ENCODE results near the gene TSPO.
A peak's percentile ranks its signal among the peaks of the same experiment; 100 is the strongest.
"Not testable (repeated sequence)": the region's sequence is repeated elsewhere in the genome, so short reads cannot be mapped to it uniquely, and the experiment has no call there.

The TSPO gene

DNA sequence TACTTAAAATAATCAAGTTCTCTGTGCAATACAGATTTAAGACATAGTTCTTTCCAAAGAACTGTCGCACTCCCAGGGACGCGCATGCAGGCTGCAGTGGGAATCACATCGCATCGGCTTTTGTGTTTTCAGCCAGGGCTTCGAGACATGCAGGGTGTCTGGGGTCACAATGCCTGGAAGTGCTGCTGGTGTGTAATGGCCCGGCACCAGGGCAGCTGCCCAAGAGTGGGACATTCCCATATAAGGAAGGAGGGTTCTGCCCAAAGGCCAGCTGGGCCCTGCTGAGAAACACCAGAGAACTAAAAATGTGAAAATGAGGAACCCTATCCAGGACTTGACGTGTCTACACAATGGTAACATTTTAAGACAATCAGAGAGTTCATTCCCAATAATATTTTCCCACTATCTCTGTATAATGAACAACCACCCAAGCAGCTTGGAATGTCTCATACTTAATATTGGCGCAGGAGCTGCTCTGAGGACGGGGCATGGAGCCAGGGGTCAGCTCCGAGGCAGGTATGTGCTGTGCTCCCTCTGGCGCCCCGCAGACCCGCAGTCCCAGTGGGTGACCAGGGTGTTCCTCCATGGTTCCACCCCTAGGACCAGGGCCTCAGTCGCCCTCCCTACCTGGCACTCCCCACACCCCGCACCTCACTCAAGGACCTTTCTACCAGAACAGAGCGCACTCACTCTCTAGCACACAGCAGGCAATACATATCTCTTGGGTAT is 19.4 kb upstream of the TSPO start:
- DNase-seq, result no peak

DNA sequence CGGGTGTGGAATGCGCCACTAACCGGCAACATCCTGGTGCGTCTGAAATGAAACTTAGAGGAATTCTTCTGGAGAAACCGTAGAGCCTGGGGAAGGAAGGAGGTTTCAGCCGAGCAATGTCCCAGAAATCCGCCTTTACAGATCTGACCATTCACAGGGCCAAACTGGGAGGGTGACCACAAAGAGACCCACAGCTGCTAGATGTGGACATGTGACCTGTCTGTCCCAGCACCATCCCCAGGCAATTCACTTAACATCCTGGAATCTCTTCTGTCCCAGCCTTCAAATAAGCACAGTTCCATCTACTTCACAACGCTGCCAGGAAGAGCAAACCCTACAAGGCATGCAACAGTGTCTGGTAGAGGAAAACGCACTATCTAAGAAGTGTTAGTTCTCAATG is 18.0 kb upstream of the TSPO start:
- no peak for DNase-seq

DNA sequence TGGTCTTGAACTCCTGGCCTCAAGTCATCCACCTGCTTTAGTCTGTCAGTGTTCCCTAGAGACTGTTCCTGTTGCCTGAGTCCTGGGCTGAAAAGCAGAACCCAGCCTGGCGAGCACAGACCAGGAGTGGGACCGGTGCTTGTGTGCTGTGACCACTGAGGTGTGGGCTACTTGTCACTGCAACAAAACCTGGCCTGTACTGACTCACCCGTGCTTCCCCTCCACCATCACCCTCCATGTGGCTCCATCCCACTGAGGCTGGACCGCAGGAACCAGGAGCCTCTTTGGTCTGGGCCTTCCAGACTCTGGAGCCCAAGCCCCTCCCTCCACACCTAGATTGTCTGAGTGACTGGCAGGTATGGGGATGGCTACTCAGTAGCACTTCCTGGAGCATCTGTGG is 16.8 kb upstream of the TSPO start:
- no peak for DNase-seq

DNA sequence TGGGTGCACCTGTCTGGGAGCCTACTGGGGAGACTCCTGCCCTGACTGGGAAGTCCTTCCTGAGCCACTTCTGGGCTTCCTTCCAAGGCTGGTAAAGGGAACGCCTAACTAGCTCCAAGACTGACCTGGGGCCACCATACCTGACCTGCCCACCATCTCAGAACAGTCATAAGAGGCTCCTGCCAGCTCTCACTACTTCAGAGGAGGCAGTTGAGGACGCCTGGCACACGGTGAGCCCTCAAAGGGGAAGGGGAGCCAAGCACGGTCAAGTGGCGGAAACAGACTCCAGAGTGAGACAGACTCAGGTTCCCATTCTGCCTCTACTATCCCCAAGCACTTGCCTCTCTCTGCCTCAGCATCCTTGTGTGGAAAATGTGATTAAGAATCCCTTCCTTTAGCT is 15.8 kb upstream of the TSPO start:
- DNase-seq, result no peak

DNA sequence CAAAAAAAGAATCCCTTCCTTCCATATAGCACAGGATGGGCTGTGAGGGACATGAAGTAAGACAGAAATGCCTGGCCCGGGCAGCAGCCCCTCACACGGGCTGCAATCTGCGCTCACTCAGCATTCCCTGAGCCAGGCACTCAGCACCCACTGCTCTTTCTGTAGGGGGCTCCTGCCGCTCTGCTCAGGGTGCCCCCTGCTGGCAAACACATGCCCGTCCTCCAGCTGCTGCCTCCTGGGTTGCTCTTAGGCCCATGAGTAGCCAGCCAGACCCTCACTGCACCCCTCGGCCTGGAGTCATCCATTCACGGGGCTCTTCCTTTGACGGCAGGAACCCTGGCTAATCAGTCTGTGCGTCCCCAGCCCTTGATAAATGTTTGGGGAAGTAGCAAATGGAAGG is 15.1 kb upstream of the TSPO start:
- no peak for DNase-seq

DNA sequence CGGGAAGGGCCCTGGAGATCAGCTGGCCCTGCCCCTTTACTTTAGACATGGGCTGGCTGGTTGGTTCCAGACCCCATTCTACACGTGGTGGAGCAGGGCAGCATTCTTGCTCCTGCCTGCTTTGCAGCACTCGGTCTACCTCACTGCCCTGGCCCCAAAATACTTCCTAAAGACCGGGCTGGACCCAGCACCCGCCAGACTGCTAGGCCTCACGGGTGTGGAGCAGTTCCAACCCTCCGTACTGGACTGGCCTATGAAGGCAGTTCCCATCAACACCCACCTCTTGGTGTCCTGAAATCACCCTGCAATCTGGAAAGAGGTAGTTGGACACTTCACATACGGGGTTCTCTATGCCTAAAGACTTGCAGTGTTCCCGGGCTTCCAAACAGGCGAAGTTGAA is 14.6 kb upstream of the TSPO start:
- no peak for DNase-seq

DNA sequence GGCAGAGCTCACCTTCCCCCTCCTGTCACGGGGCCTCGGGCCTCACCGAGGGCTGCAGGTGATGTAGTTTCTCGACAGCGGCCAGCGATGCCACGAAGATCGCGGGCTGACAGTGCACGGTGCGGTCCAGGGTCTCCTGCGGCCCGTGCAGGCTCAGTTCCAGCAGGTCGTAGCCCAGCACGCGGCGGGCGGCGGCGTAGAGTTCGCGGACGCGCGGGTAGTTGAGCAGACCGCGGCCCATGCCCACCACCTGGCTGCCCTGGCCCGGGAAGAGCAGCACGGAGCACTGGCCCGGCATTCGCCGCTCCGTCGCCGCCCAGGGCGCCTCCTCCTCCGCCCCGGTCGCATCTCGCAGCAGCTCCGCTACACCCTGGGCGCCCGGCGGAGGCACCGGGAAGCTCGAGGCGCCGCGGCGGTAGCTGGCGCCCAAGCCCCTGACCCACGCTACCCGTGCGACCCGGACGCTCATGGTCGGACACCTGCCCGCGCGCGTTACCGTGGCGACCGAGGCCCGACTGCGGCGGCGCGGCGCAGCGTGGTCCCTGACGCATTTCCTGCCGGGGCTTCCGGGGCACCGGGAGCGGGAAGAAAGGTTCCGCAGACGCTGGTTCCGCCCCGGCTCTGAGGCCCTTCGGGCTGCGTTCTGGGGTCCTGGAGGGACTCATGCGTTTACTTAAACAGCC is 8.3 kb upstream of the TSPO start, which contains the start of gene MCAT:
Gene MCAT, minus strand, starts transcription at position 519 of the 683 bp plus-strand sequence. Its CDS starts 50 bp downstream, at position 469.
- peak; percentile 57 for DNase-seq

DNA sequence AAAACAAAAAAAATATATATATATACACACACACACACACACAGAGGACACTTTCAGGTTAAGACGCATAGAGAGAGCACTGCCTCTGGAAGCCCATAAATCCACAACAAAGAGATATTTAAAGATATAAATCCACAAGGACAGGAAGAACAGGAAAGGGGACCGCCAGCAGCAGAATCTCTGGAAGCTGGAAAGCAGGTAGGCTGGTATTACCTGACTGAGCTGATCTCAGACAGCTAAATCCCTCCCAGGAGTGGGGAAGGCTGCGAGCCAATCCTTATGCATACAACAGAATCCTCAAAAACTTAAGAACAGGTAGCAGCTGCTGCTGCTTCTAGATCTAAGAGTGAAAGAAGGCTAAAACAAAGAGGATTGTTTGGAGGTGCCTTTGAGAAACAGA is 6.4 kb upstream of the TSPO start:
- no peak for DNase-seq

DNA sequence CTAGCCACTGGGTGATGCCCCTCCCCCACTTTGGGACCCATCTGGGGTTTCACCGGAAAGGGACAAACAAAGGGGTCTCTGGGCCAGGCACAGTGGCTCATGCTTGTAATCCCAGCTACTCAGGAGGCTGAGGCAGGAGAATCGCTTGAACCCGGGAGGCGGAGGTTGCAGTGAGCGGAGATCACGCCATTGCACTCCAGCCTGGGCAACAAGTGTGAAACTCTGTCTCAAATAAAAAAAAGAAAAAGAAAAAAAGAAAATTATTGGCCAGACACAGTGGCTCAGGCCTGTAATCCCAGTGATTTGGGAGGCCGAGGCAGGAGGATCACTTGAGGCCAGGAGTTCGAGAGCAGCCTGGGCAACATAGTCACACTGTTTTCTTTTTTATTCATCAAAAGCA is 6.0 kb upstream of the TSPO start:
- not testable (repeated sequence) for DNase-seq

DNA sequence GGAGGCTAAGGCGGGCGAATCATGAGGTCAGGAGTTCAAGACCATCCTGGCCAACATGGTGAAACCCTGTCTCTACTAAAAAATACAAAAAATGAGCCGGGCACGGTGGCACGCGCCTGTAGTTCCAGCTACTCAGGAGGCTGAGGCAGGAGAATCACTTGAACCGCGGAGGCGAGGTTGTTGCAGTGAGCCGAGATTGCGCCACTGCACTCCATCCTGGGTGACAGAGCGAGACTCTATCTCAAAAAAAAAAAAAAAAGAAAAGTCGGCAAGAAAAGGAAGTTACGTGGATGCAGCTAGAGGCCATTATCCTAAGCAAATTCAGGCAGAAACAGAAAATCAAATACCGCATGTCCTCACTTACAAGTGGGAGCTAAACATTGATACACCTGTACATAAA is 5.0 kb upstream of the TSPO start:
- DNase-seq, result not testable (repeated sequence)

DNA sequence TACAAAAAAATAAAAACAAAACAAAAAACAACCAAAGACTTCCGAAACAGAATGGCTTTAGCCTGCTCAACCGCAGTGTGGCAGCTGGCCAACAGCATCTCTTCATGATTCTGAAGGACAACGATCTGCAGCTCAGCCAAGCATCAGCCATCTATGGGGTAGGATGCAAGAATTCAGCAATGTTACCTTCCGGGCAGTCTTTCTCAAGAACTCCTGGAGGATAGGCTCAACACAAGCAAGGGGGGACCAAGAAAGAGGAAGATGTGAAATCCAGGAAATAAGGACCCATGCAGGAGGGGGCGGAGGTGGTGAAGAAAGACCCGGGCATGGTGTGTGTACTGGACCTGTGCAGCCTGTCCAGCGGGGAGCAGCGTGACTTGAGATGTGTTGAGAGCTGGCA is 3.5 kb upstream of the TSPO start:
- no peak for DNase-seq

DNA sequence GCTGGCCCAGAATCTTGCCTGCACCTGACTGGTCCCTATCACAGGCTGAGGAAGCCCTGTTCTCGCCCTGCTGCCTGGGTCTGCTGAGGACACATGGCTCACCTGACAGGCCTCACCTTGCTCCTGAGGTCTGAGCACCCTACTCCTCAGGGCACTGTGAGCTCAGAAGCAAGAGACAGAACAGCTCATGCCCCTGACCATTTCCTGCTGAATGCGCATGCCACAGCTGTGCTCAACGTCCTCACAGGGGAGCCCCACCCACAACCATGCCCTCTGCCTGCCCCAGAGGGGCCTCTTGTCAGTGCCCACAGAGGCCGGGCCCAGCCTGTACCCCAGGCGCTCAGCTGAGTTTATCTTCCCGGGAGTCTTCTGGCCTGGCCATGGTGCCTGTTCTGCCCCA is 2.8 kb upstream of the TSPO start:
- DNase-seq, result no peak

DNA sequence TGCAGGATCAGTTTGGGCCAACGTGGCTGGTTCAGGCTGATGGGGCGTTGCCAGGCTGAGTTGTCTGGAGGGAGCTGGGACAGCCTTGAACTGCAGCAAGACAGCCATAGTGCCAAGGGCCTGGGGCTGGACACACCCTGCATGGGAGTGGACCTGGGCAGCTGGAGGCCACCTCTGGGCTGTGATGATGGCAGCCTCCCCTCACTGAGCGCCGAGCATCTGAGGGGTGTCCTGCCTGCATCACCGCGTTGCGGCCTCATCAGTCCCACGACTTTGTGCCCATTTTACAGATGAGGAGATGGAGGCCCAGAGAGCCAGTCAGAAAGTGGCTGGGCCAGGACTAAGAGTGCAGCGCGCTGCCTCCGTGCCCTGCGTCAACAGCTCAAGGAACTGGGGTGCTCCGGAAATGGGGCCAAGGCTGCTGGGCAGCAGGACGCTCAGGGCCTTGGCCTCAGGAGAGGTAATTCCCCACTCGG is 590 bp upstream of the TSPO start:
- DNase-seq, result no peak

DNA sequence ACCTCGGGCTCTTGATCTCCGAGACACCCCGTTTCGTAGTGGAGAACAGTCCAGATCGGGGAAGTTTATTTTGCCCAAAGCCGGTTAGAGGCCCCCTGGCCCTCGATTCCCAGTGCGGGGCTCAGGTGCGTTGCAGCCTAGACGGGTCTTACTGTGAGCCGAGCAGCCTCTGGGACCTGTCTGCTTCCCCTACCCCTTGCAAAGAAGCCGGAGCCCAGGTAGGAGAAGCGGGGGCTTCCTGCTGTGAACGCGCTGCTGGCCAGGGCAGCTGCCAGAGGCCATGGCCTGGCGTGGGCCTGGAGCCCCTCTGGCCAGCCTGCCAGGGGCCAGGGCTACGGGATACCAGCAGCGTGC is 621 bp downstream of the TSPO start:
- no peak for DNase-seq

DNA sequence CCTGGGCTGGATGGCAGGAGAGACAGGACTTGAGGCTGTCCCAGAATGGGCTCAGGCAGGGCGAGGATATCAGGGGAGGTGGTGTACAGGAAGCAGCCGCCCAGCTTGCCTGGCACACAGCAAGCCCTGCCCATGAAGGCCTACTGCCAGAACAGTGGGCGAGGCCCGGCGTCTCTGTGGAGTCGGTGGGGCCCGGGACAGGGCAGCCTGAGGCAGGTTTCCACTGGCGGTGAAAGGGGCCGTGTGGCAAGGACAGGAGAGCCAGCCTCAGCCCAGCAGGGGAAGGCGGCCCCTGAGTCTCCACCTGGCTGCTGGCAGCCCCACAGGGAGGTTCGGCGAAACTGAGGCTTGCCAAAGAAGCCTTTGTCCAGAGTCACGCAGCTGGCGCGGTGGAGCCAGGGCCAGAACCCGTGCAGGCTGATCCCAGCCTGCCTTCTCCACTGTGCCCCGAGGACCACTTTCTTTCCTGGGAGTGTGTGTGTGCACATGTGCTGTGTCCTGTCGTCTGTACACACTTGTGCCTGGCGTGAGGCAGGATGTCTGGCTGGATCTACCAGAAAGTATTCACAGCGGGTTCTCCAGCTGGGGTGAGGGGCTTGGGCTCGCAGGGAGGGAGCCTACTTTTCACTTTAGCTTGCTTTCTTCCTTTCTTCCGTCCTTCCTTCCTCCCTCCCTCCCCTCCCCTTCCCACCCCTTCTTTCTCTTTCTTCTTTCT is 1.2 kb downstream of the TSPO start:
- DNase-seq, result no peak

DNA sequence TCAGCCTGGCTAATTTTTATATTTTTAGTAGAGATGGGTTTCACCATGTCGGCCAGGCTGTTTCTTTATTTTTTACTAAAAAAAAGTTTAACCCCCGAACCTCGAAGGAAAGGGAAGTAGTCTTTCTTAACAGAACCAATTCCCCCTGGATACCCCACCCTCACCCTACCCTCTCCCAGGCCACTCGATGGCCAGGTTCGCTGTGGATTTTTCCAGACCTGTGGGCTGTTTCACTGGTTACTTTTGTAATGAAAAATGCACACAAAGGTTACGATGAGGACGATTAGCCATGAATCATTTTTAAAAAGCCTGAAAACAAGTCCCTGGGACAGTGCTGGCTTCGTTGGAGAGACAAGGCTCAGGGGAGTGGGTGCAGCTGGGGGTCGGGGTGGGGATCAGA is 2.5 kb downstream of the TSPO start:
- no peak for DNase-seq

DNA sequence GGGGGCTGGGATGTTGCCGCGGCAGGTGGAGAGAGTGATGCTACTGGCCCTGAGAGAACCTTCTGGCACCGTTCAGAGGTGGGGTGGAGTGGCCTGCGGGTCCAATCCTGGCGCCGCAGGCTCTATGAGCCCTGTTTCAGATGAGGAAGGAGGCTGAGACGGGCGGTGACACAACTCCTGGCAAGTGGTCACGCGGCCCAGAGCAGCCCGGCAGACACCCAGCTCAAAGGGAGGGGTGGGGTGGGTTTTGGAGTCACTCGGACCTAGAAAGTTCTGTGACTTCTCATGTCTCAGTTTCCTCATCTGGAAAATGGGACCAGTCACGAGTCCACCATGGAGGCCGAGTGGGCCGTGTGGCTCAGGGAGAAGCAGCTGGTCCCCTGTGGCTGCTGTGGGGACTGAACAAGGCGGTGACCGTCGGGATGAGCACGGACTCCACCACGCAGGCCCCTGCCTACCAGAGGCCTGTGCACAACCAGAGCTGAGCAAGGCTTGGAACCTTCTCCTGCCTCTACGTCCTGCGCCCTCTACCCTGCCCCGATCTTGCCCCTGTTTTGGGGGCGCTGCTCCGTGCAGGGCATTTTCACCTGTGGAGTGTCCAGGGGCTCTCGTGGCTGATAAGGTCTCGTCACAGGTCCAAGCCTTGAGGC is 3.7 kb downstream of the TSPO start:
- no peak for DNase-seq

DNA sequence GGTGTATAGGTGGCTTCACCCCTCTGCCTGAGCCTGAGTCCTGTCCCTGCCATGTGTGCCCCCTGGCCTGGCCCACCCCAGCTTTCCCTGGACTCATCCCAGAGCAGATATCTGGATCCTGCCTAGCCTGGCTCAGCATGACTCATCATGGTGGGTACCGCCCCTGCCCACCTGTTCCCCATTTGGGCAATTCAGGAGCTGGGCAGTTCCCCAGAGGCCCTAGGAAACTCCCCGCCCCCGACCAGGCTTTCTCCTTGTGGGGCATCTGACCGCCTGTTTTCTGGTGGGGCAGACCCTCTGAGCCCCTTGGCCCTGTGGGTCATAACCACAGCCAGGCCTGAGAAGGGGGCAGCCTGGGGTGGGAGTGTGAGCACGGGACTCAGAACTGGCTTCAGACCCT is 4.4 kb downstream of the TSPO start:
- no peak for DNase-seq

DNA sequence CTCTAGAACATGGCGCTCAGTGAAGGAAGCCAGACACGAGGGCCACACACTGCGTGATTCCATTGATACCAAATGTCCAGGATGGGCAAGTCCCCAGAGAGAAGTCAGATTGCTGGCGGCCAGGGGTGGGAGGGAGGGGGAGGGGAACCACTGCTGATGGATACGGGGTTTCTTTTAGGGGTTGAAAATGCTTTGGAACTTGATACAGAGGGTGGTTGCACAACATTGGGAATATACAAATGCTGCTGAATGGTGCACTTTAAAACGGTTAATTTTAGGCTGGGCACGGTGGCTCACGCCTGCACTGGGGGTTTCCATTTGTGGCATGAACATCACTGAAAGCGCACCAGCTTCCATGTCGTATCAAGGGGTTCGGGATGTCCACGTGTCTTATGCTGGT is 5.1 kb downstream of the TSPO start:
- DNase-seq, result no peak

DNA sequence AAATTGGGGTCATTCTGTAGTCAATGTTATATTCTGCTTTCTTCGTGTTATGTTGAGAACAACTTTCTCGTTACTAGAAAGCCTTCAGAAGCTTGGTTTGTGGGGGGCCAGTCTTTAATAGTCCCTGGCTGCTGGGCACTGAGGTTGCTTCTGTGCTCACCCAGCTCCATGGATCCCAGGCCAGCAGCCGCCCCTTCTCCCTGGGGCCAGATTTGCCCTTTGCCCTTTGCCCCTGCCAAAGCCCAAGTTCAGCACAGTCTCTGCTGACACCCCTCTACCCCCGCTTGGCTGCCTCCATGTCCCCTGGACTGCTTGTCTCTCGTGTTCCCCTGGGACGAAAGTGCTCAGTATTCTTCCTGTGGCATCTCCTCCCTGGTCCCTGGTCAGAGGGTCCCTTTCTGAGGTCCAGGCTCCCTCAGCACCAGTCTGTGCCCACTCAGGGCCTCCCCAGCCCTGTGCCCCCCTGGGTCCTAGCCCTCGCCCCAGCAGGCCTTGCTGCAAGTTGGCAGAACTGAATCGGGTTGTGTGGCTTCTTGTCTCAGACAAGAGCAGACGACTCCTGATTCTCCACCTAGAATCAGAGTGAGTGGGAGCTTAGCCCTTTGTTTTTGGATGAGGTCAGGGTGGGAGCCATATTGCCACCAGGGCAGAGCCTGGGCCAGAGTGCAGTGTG is 6.7 kb downstream of the TSPO start:
- DNase-seq, result no peak

DNA sequence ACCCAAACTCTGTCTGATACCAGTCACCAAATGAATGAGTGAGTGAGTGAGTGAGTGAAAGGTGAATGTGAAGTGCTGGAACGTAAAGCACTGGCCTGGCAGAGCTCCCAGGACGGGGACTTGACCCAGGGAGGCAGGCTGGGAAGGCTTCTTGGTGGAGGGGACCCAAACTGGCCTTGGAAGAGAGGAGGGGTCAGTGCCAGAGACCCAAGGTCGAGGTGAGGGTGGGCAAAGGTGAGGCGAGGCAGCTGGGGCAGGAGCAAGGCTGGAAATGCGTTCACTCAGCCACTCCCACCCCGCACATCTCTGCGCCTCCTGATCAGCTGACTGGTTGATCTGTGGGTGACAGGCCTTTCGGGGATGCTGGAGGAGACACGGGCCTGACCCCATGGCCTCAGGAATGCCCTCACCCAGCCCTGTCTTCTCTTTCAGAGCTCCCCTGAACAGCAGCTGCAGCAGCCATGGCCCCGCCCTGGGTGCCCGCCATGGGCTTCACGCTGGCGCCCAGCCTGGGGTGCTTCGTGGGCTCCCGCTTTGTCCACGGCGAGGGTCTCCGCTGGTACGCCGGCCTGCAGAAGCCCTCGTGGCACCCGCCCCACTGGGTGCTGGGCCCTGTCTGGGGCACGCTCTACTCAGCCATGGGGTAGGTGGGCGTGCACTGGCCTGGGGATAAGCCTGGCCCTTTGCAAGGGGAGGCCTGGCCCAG is 7.6 kb downstream of the TSPO start:
- no peak for DNase-seq

DNA sequence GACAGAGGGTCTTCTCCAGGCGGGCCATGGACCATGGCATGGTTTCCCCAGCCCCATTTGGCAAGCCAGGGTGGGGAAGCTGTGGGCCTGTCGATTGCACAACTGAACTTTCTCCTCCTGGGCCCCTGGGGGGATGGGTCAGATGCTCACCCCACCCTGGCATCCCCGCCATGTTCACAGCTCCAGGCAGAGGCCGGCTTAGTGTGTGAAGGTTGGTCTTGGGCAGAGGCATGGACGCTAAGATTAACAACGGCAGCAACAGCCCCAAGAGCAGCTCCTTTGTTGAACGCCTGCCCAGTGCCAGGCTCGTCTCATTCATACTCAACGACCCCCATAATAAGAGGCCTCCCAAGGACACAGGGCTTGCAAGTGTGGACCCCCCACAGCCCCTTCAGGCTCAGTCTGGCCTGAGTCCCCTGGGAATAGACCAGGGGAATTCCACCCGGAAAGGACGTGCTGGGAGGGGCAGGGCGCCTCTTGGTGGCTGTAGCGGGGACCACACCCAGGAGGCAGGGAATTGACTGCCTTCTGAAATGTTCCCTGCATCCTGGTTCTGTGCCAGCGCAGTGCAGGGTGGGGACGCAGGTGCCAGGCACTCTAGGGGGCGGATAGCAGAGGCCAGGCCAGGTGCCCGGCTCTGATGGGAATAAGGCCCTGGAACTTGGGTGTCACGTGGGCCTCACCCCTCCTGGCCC is 8.3 kb downstream of the TSPO start:
- DNase-seq, result no peak
